Dedifferentiated amniotic fluid mesenchymal stem cell (primary cell): ENCODE results near the gene UQCRQ.
"Not testable (repeated sequence)": the region's sequence is repeated elsewhere in the genome, so short reads cannot be mapped to it uniquely, and the experiment has no call there.

Source experiments
- DNase-seq: peaks from one replicate; pipeline ENCODE4 v3.0.0-alpha.2; 2016; ENCODE audit errors: extremely low spot score

Gene UQCRQ

DNA sequence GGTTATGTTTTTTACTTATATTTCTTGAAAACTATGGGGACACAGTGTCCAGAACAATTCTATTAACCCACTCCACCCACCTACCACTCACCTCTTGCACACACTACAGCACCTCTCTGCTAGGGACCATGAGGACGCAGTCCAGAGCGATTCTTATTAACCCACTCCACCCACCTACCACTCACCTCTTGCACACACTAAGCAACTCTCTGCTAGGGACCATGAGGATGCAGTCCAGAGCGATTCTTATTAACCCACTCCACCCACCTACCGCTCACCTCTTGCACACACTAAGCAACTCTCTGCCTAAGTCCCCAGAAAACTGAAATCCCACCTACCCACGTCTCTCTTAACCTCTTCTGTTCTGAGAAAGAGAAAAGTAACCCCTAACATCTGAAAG is 33.8 kb upstream of the UQCRQ start:
- no peak for DNase-seq

GRCh38 chr5:132834057-132834456 is 32.4 kb upstream of the UQCRQ start:
- DNase-seq = no peak

DNA sequence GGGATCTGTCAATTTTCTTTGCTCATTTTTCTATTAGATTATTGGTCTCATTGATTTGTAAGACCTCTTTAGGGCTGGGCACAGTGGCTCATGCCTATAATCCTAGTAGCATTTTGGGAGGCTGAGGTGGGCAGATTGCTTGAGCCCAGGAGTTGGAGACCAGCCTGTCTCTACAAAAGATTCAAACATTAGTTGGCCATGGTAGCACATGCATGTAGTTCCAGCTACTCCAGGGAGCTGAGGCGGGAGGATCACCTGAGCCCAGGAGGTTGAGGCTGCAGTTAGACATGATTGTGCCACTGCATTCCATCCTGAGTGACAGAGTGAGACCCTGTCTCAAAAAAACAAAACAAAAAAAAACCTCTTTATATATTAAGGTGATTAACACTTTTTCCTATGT is 29.6 kb upstream of the UQCRQ start:
- DNase-seq = no peak

GRCh38 chr5:132837868-132838267 is 28.6 kb upstream of the UQCRQ start:
- DNase-seq = no peak

- DNase-seq = no peak
Measured at GRCh38 chr5:132838516-132839282, 27.7 kb upstream of the UQCRQ start.

GRCh38 chr5:132839426-132840301 is 26.8 kb upstream of the UQCRQ start:
- DNase-seq = peak; percentile 47

GRCh38 chr5:132840313-132840712 is 26.1 kb upstream of the UQCRQ start:
- no peak for DNase-seq

- DNase-seq = no peak
Measured at GRCh38 chr5:132840896-132841295, 25.5 kb upstream of the UQCRQ start.

DNA sequence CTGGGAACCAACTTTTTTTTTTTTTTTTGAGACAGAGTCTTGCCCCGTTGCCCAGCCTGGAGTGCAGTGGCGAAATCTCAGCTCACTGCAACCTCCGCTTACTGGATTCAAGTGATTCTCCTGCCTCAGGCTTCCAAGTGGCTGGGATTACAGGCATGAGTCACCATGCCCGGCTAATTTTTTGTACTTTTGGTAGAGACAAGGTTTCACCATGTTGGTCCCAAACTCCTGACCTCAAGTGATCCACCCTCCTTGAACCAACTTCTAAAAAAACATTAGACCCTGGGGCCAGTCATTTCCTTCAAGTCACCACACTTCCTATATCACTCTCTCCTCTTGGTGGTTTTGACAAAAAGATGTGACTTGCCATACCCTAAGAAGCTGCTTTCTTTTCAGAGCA is 25.1 kb upstream of the UQCRQ start:
- DNase-seq = no peak

- DNase-seq = no peak
Measured at GRCh38 chr5:132848270-132848669, 18.2 kb upstream of the UQCRQ start.

DNA sequence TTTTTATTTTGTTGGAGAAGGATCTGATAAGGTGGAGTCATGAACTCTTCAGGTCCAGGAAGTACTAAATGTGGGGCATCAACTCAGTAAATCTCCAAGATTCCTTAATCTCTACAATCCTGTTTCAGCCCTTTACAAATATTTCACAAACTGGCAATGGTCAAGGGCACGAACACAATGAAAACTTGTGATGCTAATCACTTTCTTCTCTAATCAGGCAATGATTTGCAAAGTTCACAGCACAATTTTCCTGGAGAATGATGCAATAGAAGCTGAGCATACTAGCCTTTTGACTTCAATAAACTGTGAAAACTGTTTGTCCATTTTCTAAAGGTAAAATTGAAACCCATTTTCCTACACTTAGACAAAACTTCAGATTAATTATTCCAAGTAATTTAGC is 17.1 kb upstream of the UQCRQ start:
- no peak for DNase-seq

DNA sequence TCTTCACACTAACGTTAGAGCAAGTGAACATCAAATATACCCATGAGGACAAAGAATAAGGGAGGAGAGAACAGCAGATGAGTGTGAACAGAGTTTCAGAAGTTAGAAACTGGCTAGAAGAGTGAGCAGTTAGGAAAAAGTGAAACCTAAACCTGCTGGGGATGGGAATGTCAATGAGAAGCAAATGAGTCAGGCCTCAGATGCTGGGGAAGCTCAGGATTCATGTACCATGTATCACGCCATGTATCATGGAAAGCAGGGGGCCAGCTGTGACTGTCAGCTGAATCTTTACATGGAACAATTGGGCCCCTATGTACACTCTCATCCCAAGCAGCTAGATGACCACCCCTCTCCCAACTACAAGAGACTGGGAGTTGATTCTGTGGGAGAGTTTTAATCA is 16.4 kb upstream of the UQCRQ start:
- no peak for DNase-seq

DNA sequence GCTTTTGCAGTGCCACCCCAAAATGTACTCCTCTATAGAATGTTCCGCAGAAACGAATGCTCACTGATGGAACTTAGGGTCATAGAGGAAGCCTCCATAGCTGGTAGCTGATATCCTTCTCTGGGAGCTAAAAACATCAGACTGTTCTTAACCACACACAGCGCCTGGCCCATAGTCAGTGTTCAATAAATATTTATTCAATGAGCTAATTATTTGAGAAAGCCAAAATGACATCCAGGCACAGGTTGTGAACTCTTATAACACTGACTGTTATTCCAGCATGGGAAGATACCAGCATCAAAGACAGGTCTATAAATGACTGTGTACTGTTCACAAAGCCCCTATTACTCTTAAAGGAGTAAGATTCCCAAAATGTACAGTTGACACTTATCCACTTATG is 13.1 kb upstream of the UQCRQ start:
- no peak for DNase-seq

GRCh38 chr5:132853790-132854189 is 12.7 kb upstream of the UQCRQ start:
- DNase-seq = no peak

GRCh38 chr5:132854301-132854700 is 12.1 kb upstream of the UQCRQ start:
- DNase-seq = no peak

DNA sequence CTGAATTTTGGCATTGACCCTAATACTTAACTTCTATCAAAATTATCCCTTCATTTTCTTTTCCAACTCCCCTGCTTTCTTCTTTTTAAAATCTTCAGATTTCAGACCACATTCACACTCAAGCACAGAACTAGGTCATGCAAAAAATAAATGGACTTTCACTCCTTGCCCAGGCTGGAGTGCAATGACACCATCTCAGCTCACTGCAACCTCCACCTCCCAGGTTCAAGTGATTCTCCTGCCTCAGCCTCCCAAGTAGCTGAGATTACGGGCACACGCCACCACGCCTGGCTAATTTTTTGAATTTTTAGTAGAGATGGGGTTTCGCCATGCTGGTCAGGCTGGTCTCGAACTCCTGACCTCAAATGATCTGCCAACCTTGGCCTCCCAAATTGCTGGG is 11.4 kb upstream of the UQCRQ start:
- not testable (repeated sequence) for DNase-seq

GRCh38 chr5:132856011-132856410 is 10.4 kb upstream of the UQCRQ start:
- no peak for DNase-seq

- DNase-seq = no peak
Measured at GRCh38 chr5:132859889-132860437, 6.5 kb upstream of the UQCRQ start.

GRCh38 chr5:132860742-132861141 is 5.7 kb upstream of the UQCRQ start:
- no peak for DNase-seq

GRCh38 chr5:132865668-132866341 is 637 bp upstream of the UQCRQ start:
- DNase-seq = no peak

- no peak for DNase-seq
Measured at GRCh38 chr5:132867046-132867451, 607 bp downstream of the UQCRQ start.

DNA sequence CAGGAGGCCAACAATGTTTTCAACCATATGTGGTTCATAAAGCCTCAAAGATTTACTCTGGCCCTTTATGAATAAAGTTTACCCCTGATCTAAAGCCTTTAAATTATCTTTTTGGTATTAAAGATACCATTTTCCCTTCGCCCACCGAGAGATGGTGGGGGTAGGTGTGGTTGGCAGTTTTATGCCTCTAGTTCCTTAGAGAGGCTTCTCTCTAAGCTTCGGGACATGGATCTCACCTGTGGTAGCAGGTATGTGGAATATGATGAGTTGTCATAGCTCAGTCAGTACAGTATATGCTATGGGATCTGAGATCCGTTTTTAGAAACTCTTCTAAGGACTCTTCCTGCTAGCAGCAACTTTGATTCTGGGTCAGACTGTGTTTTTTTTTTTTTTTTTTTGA is 2.3 kb downstream of the UQCRQ start:
- no peak for DNase-seq
